IMR-90 (cell line): Measurements from ENCODE around the gene CHD6. TPM values are rescaled to one million over a fixed set of nuclear protein-coding genes. Genes with fewer than 3 reads are reported as not detected.

Experiments
- ATAC-seq: fragments of 200-7000 bp; cut with Tn5 transposase; 2 replicates; pipeline ENCODE4 v1.9.1; 2020; ENCODE audit warnings: low read depth, mild to moderate bottlenecking, moderate library complexity
- BruUV-seq: library from RNA; stranded (reverse); fragments of 400-500 nt; replicated peaks from 2 replicates; lab custom pipeline; 2021; lab: Mats Ljungman, UMichigan
- CTCF ChIA-PET: fragments of 300-600 bp; formaldehyde crosslinking; extraction: SDS; loops from one replicate; lab custom pipeline; 2021; ENCODE audit warnings: antibody characterized with exemption; lab: Yijun Ruan, JAX
- POLR2A ChIA-PET: fragments of 300-600 bp; sonication (Branson Sonifier 250); formaldehyde crosslinking; loops from one replicate; lab custom pipeline; 2022; ENCODE audit warnings: antibody characterized with exemption; ENCODE audit not compliant: unreplicated experiment; lab: Charles Lee
- DNase-seq: peaks from one replicate; pipeline ENCODE4 v3.0.0; 2013
- H2AFZ ChIP-seq: replicated peaks from 2 replicates; pipeline ENCODE3; 2013; ENCODE audit warnings: low read length, mild to moderate bottlenecking; ENCODE audit not compliant: poor library complexity
- H2AK5ac ChIP-seq: 2 replicates; pipeline ENCODE4 v1.6.1; 2013; ENCODE audit warnings: low read depth, low read length, inconsistent platforms
- H2AK9ac ChIP-seq: replicated peaks from 2 replicates; pipeline ENCODE3; 2013; ENCODE audit warnings: mild to moderate bottlenecking, low read depth, low read length, moderate library complexity; ENCODE audit not compliant: poor library complexity
- H2BK120ac ChIP-seq: 2 replicates; pipeline ENCODE4 v1.6.1; 2013; ENCODE audit warnings: low read depth, low read length, inconsistent platforms
- H2BK15ac ChIP-seq: 3 replicates; pipeline ENCODE4 v1.6.1; 2013; ENCODE audit warnings: low read depth, low read length, inconsistent platforms
- H2BK20ac ChIP-seq: 2 replicates; pipeline ENCODE4 v1.6.1; 2013; ENCODE audit warnings: low read depth, mild to moderate bottlenecking, inconsistent platforms, low read length, moderate library complexity
- H2BK5ac ChIP-seq: 2 replicates; pipeline ENCODE4 v1.6.1; 2013; ENCODE audit warnings: mild to moderate bottlenecking, low read depth, low read length, inconsistent platforms; ENCODE audit not compliant: poor library complexity, severe bottlenecking
- H3K14ac ChIP-seq: replicated peaks from 2 replicates; pipeline ENCODE4 v1.6.1; 2013; ENCODE audit warnings: low read depth, low read length, inconsistent platforms
- H3K18ac ChIP-seq: 2 replicates; pipeline ENCODE4 v1.6.1; 2013; ENCODE audit warnings: low read depth, low read length, control low read depth
- H3K23ac ChIP-seq: 2 replicates; pipeline ENCODE4 v1.6.1; 2013; ENCODE audit warnings: low read depth, low read length, inconsistent platforms
- H3K27ac ChIP-seq: 2 replicates; pipeline ENCODE4 v1.5.1; 2013; ENCODE audit warnings: mild to moderate bottlenecking, control low read depth, low read length; ENCODE audit not compliant: insufficient read depth
- H3K27me3 ChIP-seq: 2 replicates; pipeline ENCODE4 v1.6.1; 2013; ENCODE audit warnings: low read length; ENCODE audit not compliant: control insufficient read depth, insufficient read depth
- H3K36me3 ChIP-seq: 2 replicates; pipeline ENCODE4 v1.6.1; 2013; ENCODE audit warnings: low read length, mixed read lengths; ENCODE audit not compliant: control insufficient read depth, insufficient read depth
- H3K4ac ChIP-seq: 2 replicates; pipeline ENCODE4 v1.6.1; 2013; ENCODE audit warnings: low read depth, low read length, inconsistent platforms
- H3K4me1 ChIP-seq: 2 replicates; pipeline ENCODE4 v1.6.1; 2013; ENCODE audit warnings: low read length, mixed read lengths; ENCODE audit not compliant: control insufficient read depth, insufficient read depth
- H3K4me2 ChIP-seq: 2 replicates; pipeline ENCODE4 v1.6.1; 2013; ENCODE audit warnings: low read depth, mild to moderate bottlenecking, control low read depth, low read length, moderate library complexity
- H3K4me3 ChIP-seq: 2 replicates; pipeline ENCODE4 v1.5.1; 2013; ENCODE audit warnings: low read depth, mild to moderate bottlenecking, control low read depth, low read length, moderate library complexity; ENCODE audit not compliant: insufficient read depth
- H3K56ac ChIP-seq: 2 replicates; pipeline ENCODE4 v1.6.1; 2013; ENCODE audit warnings: low read length, inconsistent platforms; ENCODE audit not compliant: insufficient read depth; ENCODE audit errors: extremely low read depth
- H3K79me1 ChIP-seq, 2 experiments: 2 replicates each; pipeline ENCODE4 v1.6.1; 2013; ENCODE audit warnings: low read length in 2 of 2, inconsistent platforms in 1 of 2, low read depth in 1 of 2
- H3K9ac ChIP-seq: 2 replicates; pipeline ENCODE4 v1.6.1; 2013; ENCODE audit warnings: low read depth, low read length, control low read depth
- H3K9me1 ChIP-seq: 2 replicates; pipeline ENCODE4 v1.6.1; 2013; ENCODE audit warnings: low read length, inconsistent platforms; ENCODE audit not compliant: insufficient read depth
- H3K9me3 ChIP-seq: 2 replicates; pipeline ENCODE4 v1.6.1; 2013; ENCODE audit warnings: low read length; ENCODE audit not compliant: control insufficient read depth, insufficient read depth
- H4K20me1 ChIP-seq: 2 replicates; pipeline ENCODE4 v1.6.1; 2013; ENCODE audit warnings: low read length, inconsistent platforms; ENCODE audit not compliant: insufficient read depth
- H4K5ac ChIP-seq: 2 replicates; pipeline ENCODE4 v1.6.1; 2013; ENCODE audit warnings: mild to moderate bottlenecking, low read depth, low read length, control low read depth
- H4K8ac ChIP-seq, 2 experiments: 2 replicates each; pipeline ENCODE4 v1.6.1; 2013; ENCODE audit warnings: low read depth in 2 of 2, low read length in 2 of 2, control low read depth in 1 of 2, inconsistent platforms in 1 of 2
- H4K91ac ChIP-seq: 2 replicates; pipeline ENCODE4 v1.6.1; 2013; ENCODE audit warnings: low read depth, low read length, inconsistent platforms; ENCODE audit not compliant: insufficient read depth
- BHLHE40 ChIP-seq: fragments of 150-350 bp; IDR thresholded peaks from 2 replicates; pipeline ENCODE4 v1.6.1; 2016; ENCODE audit warnings: mild to moderate bottlenecking, low read depth, low read length
- CTCF ChIP-seq: conservative IDR thresholded peaks from 2 replicates; pipeline ENCODE4 v1.5.1; 2012; ENCODE audit warnings: mild to moderate bottlenecking, low read depth, low read length, improper control_type of control experiment
- MAFK ChIP-seq: IDR thresholded peaks from 2 replicates; pipeline ENCODE4 v1.6.1; 2012; ENCODE audit warnings: low read depth, low read length, improper control_type of control experiment
- MAZ ChIP-seq: IDR thresholded peaks from 2 replicates; pipeline ENCODE4 v1.6.1; 2012; ENCODE audit warnings: low read depth, mild to moderate bottlenecking, low read length, improper control_type of control experiment, moderate library complexity, borderline replicate concordance
- NFE2L2 ChIP-seq: fragments of 150-350 bp; IDR thresholded peaks from 2 replicates; pipeline ENCODE4 v1.6.1; 2016; ENCODE audit warnings: low read depth, mild to moderate bottlenecking, low read length
- POLR2A ChIP-seq: IDR thresholded peaks from 2 replicates; pipeline ENCODE4 v1.6.1; 2012; ENCODE audit warnings: mild to moderate bottlenecking, low read depth, low read length
- RAD21 ChIP-seq: IDR thresholded peaks from 2 replicates; pipeline ENCODE4 v1.6.1; 2012; ENCODE audit warnings: low read length, improper control_type of control experiment
- RCOR1 ChIP-seq: IDR thresholded peaks from 2 replicates; pipeline ENCODE4 v1.6.1; 2012; ENCODE audit warnings: mild to moderate bottlenecking, low read length, improper control_type of control experiment; ENCODE audit not compliant: insufficient replicate concordance
- WGBS, 2 experiments: methylation state at CpG; one replicate each; pipeline versions ENCODE4 v1.1.5 to v1.1.7; 2013; ENCODE audit warnings: missing lambda C conversion rate in 2 of 2; ENCODE audit not compliant: insufficient read length in 1 of 2; ENCODE audit errors: extremely low coverage in 2 of 2; 5-methylcytosine and 5-hydroxymethylcytosine counted together
- dilution Hi-C: fragments of 300-500 bp; cut with HindIII; formaldehyde crosslinking; loops from one replicate; pipeline ENCODE4 v1.14.3; 2018; ENCODE audit warnings: low sequenced_read_pairs; ENCODE audit not compliant: unreplicated experiment
- in situ Hi-C: fragments of 300-500 bp; cut with MboI; formaldehyde crosslinking; loops from 3 replicates; pipeline ENCODE4 v1.14.3; 2019; ENCODE audit warnings: low sequenced_read_pairs, inconsistent platforms, mixed read lengths
- intact Hi-C: fragments of 100-400 bp; cut with micrococcal nuclease; formaldehyde crosslinking; loops from 2 replicates; pipeline ENCODE4 v1.10.0; 2022
- polyA plus RNA-seq, 3 experiments: library from polyadenylated mRNA; depleted of rRNA; stranded (reverse); fragments of >200 nt; gene quantifications; 2 replicates each; pipeline ENCODE4 v1.2.3, GENCODE V29; 2012; ENCODE audit warnings: low replicate concordance in 1 of 3
- total RNA-seq: library from RNA; depleted of rRNA; stranded (reverse); fragments of >200 nt; gene quantifications from 2 replicates; pipeline ENCODE4 v1.2.3, GENCODE V29; 2012
- TF ChIP-seq, protein P1 (sequence below): fragments of 150-350 bp; IDR thresholded peaks from 2 replicates; pipeline ENCODE4 v1.6.1; 2016; ENCODE audit warnings: low read depth, mild to moderate bottlenecking, low read length, moderate library complexity, borderline replicate concordance
- TF ChIP-seq, protein P2 (sequence below): fragments of 150-350 bp; IDR thresholded peaks from 2 replicates; pipeline ENCODE4 v1.6.1; 2017; ENCODE audit warnings: mild to moderate bottlenecking, antibody characterized with exemption, low read length, low read depth

CHD6 gene
- total and polyA plus RNA-seq, 2 of the 4 experiments (the other 2 are of a cell fraction) = 8.8 to 26.7 TPM

- Histone ChIP-seq H2BK120ac (no peak overlapping the region), H3K27ac (no peak overlapping the region), H4K91ac (no peak overlapping the region), H3K79me1 (peaks cover 33 to 41% of the 10 kb centered on the region in 2 experiments), H2BK20ac (no peak overlapping the region), H2BK5ac (no peak overlapping the region), H3K14ac (no peak overlapping the region), H2BK15ac (no peak overlapping the region), H4K20me1 (peaks cover 14% of the 10 kb centered on the region), H3K9me3 (no peaks in the 10 kb centered on the region; the same call in 1 of the 2 replicates), H3K4me2 (no peak overlapping the region), H3K18ac (no peak overlapping the region), H3K4me3 (no peak overlapping the region), H3K56ac (no peak overlapping the region), H3K4ac (no peak overlapping the region), H3K4me1 (no peaks in the 10 kb centered on the region), H3K23ac (no peak overlapping the region), H3K9me1 (peaks cover 3% of the 10 kb centered on the region; the same call in 1 of the 2 replicates), H3K36me3 (no peaks in the 10 kb centered on the region), H2AK5ac (no peak overlapping the region), H3K9ac (no peak overlapping the region), H2AFZ (no peak overlapping the region), H3K27me3 (no peaks in the 10 kb centered on the region), H4K5ac (no peak overlapping the region), H2AK9ac (no peak overlapping the region), H4K8ac (no peak overlapping the region)
- in situ Hi-C loops (no loop called here), intact Hi-C loops (no loop called here), dilution Hi-C loops (no loop called here)
- no TSS peak for BruUV-seq
- ATAC-seq (no peak), DNase-seq (no peak)
- no peak for TF ChIP-seq NFE2L2
- no peak for TF ChIP-seq POLR2A
- TF ChIP-seq CTCF = no peak
- no peak for TF ChIP-seq MAZ
- TF ChIP-seq RCOR1 = no peak
- no peak for TF ChIP-seq MAFK
- TF ChIP-seq RAD21 = no peak
- TF ChIP-seq, protein P1, sequence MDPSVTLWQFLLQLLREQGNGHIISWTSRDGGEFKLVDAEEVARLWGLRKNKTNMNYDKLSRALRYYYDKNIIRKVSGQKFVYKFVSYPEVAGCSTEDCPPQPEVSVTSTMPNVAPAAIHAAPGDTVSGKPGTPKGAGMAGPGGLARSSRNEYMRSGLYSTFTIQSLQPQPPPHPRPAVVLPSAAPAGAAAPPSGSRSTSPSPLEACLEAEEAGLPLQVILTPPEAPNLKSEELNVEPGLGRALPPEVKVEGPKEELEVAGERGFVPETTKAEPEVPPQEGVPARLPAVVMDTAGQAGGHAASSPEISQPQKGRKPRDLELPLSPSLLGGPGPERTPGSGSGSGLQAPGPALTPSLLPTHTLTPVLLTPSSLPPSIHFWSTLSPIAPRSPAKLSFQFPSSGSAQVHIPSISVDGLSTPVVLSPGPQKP = no peak
- no peak for TF ChIP-seq BHLHE40
- TF ChIP-seq, protein P2, sequence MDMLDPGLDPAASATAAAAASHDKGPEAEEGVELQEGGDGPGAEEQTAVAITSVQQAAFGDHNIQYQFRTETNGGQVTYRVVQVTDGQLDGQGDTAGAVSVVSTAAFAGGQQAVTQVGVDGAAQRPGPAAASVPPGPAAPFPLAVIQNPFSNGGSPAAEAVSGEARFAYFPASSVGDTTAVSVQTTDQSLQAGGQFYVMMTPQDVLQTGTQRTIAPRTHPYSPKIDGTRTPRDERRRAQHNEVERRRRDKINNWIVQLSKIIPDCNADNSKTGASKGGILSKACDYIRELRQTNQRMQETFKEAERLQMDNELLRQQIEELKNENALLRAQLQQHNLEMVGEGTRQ = no peak
- 80% methylated on average over 1 of the region's 9 CpGs; no CpG with 5 or more reads in 1 of the 2 experiments for WGBS, 2 experiments
- ChIA-PET CTCF (no interaction called here), POLR2A (no interaction called here)
Observed at GRCh38 chr20:41553142-41553879, 64.9 kb downstream of the CHD6 start.
